HG03045 (cell line): ENCODE results near the gene KLHDC4.
"Not testable (repeated sequence)": the region's sequence is repeated elsewhere in the genome, so short reads cannot be mapped to it uniquely, and the experiment has no call there.

Source experiments
- ATAC-seq: cut with Tn5 transposase; IDR thresholded peaks from one replicate; pipeline ENCODE4 v1.9.1; 2021; ENCODE audit warnings: mild to moderate bottlenecking, moderate library complexity; ENCODE audit not compliant: unreplicated experiment

The KLHDC4 gene

DNA sequence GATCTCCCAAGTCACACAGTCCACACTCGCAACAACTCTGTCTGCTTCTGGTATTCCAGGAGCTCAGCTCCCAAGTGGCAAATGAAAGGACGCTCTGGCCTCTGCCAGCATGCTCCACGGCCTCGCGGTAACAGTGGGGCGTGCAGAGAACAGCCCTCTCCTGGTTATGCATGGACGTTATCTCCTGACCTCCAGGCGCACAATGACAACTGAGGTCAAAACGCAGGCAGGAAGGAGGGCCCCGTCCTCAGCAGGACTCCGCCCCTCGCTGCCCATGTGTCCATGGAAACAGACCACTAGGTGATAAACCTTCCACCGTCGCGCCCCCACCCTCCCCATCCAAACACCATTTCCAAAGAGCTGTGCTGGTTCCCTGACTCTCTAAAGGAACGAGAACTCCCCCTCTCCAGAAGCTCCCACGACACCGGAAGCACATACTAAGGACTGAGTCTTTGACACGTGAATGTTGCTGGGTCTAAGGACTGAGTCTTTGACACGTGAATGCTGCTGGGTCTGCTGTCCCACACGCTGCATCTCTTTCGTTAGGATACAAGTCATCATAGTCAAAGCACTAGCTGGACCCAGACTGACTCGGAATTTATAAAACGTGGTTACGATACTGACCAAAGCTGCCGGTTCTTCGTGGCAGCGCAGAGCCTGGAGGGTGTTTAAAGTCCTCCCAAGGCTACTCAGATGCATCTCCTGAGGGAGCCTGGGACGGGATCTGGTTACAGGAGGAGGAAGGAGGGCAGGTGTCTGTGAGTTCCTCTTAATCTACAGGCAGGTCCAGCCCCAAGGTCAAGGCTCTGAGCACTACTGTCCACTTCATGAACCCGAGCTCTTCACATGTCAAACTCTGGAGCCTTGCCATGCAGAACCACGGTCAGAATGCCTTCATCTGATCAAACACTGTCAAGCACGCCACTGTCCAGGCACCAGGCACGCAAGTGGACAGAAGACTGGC is 43.9 kb downstream of the KLHDC4 start:
- no peak for ATAC-seq

- no peak for ATAC-seq
These were observed 45.3 kb downstream of the KLHDC4 start for GRCh38 chr16:87720446-87720845.

GRCh38 chr16:87718831-87719230 is 47.0 kb downstream of the KLHDC4 start:
- not testable (repeated sequence) for ATAC-seq

GRCh38 chr16:87715658-87716057 is 50.1 kb downstream of the KLHDC4 start:
- ATAC-seq, result no peak

- no peak for ATAC-seq
These were observed 50.6 kb downstream of the KLHDC4 start for GRCh38 chr16:87715231-87715630.

DNA sequence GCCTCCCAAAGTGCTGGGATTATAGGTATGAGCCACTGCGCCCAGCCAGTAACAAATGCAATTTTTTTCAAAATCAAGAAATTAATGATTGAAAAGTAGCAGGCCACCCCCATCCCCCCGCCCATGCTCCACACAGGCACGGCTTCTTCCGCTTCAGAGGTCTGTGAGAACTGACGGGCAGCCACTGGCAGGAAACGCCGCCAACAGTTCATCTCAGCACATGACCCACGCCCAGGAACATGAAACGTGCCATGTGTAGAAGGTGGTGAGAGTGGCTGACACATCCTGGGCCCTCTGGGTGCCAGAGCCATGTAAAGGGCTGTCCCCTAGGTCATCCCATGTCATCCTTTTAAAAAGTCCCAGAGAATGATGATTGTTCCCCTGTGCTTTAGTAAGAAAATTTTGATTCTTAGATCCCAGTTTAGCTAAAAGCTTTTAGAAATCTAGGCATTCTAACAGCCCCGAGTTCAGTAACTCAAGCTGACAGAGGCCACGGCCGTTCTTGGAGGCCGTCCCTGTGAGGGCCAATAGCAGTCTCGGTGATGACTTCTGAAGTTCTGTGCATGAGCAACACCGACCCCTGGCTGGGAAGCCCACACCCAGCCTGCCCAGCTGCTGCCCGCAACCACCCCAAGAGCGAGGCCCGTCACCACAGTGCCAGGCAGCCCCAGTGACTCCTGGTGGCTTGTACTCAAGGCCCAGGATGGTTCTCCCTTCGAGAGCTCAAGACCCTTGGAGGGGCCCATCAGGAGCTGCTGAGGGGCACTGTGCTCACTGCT is 52.1 kb downstream of the KLHDC4 start:
- ATAC-seq, result no peak

- ATAC-seq, result no peak
These were observed 53.5 kb downstream of the KLHDC4 start for GRCh38 chr16:87712184-87712762.

- no peak for ATAC-seq
These were observed 54.9 kb downstream of the KLHDC4 start for GRCh38 chr16:87710887-87711286.

GRCh38 chr16:87709677-87710076 is 56.1 kb downstream of the KLHDC4 start:
- ATAC-seq, result no peak

- no peak for ATAC-seq
These were observed 56.7 kb downstream of the KLHDC4 start for GRCh38 chr16:87708881-87709638.

DNA sequence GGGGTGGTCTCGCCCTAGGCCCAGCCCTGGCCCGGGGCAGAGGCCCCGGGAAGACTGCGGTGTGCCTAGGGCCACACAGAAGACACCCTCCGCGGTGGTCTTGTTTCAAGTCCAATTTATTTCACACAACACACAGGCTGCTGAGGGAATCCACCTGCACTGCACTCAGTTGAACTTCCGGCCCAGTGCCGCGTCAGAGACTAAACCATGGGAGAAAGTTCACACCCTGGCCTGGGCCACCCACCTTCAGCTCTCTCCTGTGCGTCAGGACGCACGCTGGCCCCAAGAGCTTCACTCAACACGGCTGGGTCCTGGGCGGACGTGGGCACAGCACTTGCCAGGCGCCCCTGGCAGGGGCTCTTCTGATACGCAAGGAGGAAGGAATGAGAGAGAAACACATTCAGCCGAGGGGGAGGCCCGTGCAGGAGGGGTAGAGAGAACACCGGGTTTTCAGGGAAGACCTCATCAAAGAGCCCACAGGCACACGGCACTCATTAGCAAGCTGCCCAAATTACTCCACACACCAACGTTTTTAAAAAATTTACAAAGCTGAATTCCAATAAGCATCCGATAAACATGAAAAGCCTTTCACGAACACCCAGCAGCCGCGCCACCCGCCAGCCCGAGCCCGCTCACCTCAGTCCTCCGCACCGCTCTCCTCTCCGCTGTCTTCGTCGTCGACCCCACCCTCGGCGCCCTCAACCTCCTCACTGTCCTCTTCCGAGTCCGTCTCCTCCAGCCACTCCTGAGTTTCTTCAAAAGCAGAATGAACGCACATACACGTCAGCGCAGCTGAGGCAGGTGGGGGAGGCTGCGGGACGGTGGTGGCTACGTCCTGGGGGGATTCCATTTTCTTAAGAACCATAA is 57.8 kb downstream of the KLHDC4 start:
- ATAC-seq, result no peak

DNA sequence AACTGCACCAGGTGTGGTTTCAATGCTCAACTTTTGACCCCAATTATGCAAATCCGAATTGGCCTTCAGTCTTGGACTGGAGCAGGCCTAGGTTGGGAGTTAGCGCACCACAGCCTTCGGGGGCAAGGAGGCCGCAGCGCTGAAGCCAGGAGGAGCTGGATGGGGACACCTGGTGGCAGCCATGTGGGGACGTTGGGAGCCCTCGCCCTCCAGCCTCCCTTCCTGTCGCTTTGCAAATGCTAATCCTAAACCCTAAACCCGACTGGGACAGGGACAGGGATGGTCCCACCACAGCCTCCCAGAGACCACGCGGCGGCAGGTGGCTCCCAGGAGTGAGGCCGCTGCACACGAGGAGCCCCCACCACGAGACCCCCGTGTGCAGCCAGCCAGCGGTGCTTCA is 58.7 kb downstream of the KLHDC4 start:
- no peak for ATAC-seq

DNA sequence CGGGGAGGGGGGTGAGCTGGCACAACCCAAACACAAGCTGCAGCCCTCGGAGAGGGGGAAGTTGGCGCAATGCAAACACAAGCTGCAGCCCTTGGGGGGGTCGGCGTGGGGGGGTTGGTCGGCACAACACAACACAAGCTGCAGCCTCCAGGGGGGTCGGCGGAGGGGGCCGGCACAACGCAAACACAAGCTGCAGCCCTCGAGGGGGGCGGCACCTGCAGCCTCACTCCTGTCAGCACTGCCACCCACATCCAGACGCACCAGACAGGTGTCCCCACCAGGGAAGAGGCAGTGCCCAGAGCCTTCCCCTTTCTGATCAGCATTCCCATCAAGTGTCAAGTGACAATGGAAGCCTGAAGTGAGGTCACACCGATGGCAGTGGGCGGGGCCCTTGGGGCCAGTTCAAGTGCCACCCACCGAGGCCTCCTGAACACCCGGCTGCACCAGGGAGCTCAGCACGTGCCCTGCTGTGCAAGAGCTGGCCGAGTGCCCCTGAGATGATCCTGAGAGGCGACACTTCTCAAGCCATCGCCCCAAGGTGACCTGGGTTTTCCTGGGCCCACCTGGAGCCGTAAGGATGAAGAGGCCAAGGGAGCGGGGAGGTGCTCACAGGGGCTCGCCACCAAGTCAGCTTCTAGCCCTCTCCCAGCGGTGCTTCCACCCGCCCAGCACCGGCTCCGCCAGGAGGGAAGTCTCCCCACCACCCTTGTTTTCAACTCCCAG is 59.3 kb downstream of the KLHDC4 start:
- ATAC-seq, result no peak

- ATAC-seq, result no peak
These were observed 60.0 kb downstream of the KLHDC4 start for GRCh38 chr16:87705771-87706277.

- no peak for ATAC-seq
These were observed 60.9 kb downstream of the KLHDC4 start for GRCh38 chr16:87704754-87705353.

GRCh38 chr16:87703835-87704375 is 61.9 kb downstream of the KLHDC4 start:
- no peak for ATAC-seq

- ATAC-seq, result no peak
These were observed 62.7 kb downstream of the KLHDC4 start for GRCh38 chr16:87703071-87703470.

DNA sequence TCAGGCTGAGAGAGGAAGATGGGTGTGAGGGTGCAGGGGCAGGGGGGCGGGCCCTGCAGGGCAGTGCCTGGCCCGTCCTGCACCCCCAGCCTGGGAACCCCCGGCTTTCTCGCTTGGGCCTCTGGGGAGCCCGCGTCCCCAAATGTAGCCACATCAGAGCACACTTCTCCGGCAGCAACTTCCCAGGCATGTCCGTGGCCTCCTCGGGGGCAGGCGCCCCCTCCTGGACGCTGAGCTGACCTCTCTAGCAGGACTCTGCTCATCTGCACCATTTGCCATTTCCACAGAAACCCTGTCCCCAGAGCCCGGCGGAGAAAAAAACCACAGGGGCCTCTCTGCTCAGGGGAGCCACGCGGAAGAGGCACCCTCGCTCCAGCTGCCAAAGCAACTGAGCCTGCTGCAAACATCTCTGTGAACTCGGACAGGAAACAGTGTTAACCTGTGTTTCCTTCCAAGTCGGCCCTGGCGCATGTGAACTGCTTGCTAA is 63.4 kb downstream of the KLHDC4 start:
- ATAC-seq, result peak; percentile 43
